A673 (cell line): ENCODE results near the gene LURAP1L. TPM values are rescaled to one million over a fixed set of nuclear protein-coding genes. Genes with fewer than 3 reads are reported as not detected.

Experiments used
- BruUV-seq: library from RNA; stranded (reverse); fragments of 400-500 nt; replicated peaks from 2 replicates; lab custom pipeline; 2021; lab: Mats Ljungman, UMichigan
- CTCF ChIA-PET: fragments of 300-600 bp; sonication (Branson Sonifier 250); formaldehyde crosslinking; loops from one replicate; lab custom pipeline; 2022; ENCODE audit warnings: antibody characterized with exemption; lab: Charles Lee
- POLR2A ChIA-PET: fragments of 300-600 bp; sonication (Branson Sonifier 250); formaldehyde crosslinking; loops from one replicate; lab custom pipeline; 2022; ENCODE audit warnings: antibody characterized with exemption; ENCODE audit not compliant: low non-redundant PET; lab: Charles Lee
- DNase-seq: peaks from one replicate; pipeline ENCODE4 v3.0.0-alpha.2; 2015; ENCODE audit warnings: low spot score
- H3K27ac ChIP-seq: fragments of 200-600 bp; sonication (generic); 2 replicates; pipeline ENCODE4 v1.5.1; 2016; ENCODE audit warnings: mixed run types, low read depth, mild to moderate bottlenecking, mixed read lengths, antibody characterized with exemption, low read length; ENCODE audit not compliant: poor library complexity, severe bottlenecking
- H3K27me3 ChIP-seq: fragments of 200-600 bp; sonication (generic); replicated peaks from 2 replicates; pipeline ENCODE4 v1.6.1; 2017; ENCODE audit warnings: mixed run types, low read depth, mild to moderate bottlenecking, mixed read lengths, antibody characterized with exemption, low read length; ENCODE audit not compliant: insufficient read depth, poor library complexity
- H3K36me3 ChIP-seq: fragments of 200-600 bp; sonication (generic); 2 replicates; pipeline ENCODE4 v1.6.1; 2016; ENCODE audit warnings: mixed run types, mild to moderate bottlenecking, mixed read lengths, antibody characterized with exemption, low read length; ENCODE audit not compliant: insufficient read depth, poor library complexity, severe bottlenecking
- H3K4me1 ChIP-seq: fragments of 200-600 bp; sonication (generic); 2 replicates; pipeline ENCODE4 v1.6.1; 2017; ENCODE audit warnings: mixed run types, mild to moderate bottlenecking, mixed read lengths, antibody characterized with exemption, low read length; ENCODE audit not compliant: insufficient read depth, poor library complexity, severe bottlenecking
- H3K4me3 ChIP-seq: fragments of 200-600 bp; sonication (generic); 2 replicates; pipeline ENCODE4 v1.5.1; 2016; ENCODE audit warnings: low read depth, mixed run types, mild to moderate bottlenecking, mixed read lengths, low read length; ENCODE audit not compliant: poor library complexity, severe bottlenecking
- H3K9me3 ChIP-seq: fragments of 200-600 bp; sonication (generic); 2 replicates; pipeline ENCODE4 v1.6.1; 2016; ENCODE audit warnings: mixed run types, low read depth, mild to moderate bottlenecking, mixed read lengths, antibody characterized with exemption, low read length; ENCODE audit not compliant: poor library complexity, severe bottlenecking
- EZH2 ChIP-seq: fragments of 200-600 bp; sonication (generic); IDR thresholded peaks from 2 replicates; pipeline ENCODE4 v1.6.1; 2017; ENCODE audit warnings: borderline replicate concordance, low read depth, mild to moderate bottlenecking, mixed read lengths, antibody characterized with exemption, low read length; ENCODE audit not compliant: poor library complexity, severe bottlenecking
- intact Hi-C: fragments of 100-400 bp; cut with micrococcal nuclease; formaldehyde crosslinking; loops from one replicate; pipeline ENCODE4 v1.10.0; 2022; ENCODE audit not compliant: unreplicated experiment
- total RNA-seq: library from RNA; stranded (reverse); gene quantifications from 2 replicates; pipeline ENCODE4 v1.2.3, GENCODE V29; 2021
- TF ChIP-seq, protein P1 (sequence below): fragments of 300-800, 200-600 bp; sonication (generic); conservative IDR thresholded peaks from 2 replicates; pipeline ENCODE4 v1.5.1; 2017; ENCODE audit warnings: low read depth, mild to moderate bottlenecking, antibody characterized with exemption, low read length, moderate library complexity, mixed read lengths

Gene LURAP1L
- total RNA-seq, 1 experiment from 2014 or later: 0.60 TPM

GRCh38 chr9:12833701-12834100 is 58.9 kb downstream of the LURAP1L start:
- CTCF ChIA-PET: no interaction called here
- no TSS peak for BruUV-seq
- peaks cover 3% of the 10 kb centered on the region for H3K9me3 ChIP-seq
- POLR2A ChIA-PET: no interaction called here
- H3K4me3 ChIP-seq: no peak overlapping the region
- no peaks in the 10 kb centered on the region for H3K4me1 ChIP-seq
- intact Hi-C loops: loop anchor here (2.0 kb wide), 1 partner anchor 13 kb away; no protein-coding TSS in a partner anchor
- H3K27me3 ChIP-seq: no peaks in the 10 kb centered on the region
- no peak for DNase-seq
- H3K36me3 ChIP-seq: no peaks in the 10 kb centered on the region
- TF ChIP-seq, protein P1, sequence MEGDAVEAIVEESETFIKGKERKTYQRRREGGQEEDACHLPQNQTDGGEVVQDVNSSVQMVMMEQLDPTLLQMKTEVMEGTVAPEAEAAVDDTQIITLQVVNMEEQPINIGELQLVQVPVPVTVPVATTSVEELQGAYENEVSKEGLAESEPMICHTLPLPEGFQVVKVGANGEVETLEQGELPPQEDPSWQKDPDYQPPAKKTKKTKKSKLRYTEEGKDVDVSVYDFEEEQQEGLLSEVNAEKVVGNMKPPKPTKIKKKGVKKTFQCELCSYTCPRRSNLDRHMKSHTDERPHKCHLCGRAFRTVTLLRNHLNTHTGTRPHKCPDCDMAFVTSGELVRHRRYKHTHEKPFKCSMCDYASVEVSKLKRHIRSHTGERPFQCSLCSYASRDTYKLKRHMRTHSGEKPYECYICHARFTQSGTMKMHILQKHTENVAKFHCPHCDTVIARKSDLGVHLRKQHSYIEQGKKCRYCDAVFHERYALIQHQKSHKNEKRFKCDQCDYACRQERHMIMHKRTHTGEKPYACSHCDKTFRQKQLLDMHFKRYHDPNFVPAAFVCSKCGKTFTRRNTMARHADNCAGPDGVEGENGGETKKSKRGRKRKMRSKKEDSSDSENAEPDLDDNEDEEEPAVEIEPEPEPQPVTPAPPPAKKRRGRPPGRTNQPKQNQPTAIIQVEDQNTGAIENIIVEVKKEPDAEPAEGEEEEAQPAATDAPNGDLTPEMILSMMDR: no peak
- TF ChIP-seq EZH2: no peak
- no peak overlapping the region for H3K27ac ChIP-seq

GRCh38 chr9:12838546-12838945 is 63.7 kb downstream of the LURAP1L start:
- TF ChIP-seq, protein P1: no peak
- TF ChIP-seq EZH2: no peak
- DNase-seq: no peak
- intact Hi-C loops: no loop called here
- Histone ChIP-seq H3K36me3 (no peaks in the 10 kb centered on the region), H3K27ac (no peak overlapping the region), H3K9me3 (peaks cover 3% of the 10 kb centered on the region), H3K27me3 (no peaks in the 10 kb centered on the region), H3K4me3 (no peak overlapping the region), H3K4me1 (no peaks in the 10 kb centered on the region)
- no TSS peak for BruUV-seq
- ChIA-PET POLR2A (no interaction called here), CTCF (no interaction called here)

DNA sequence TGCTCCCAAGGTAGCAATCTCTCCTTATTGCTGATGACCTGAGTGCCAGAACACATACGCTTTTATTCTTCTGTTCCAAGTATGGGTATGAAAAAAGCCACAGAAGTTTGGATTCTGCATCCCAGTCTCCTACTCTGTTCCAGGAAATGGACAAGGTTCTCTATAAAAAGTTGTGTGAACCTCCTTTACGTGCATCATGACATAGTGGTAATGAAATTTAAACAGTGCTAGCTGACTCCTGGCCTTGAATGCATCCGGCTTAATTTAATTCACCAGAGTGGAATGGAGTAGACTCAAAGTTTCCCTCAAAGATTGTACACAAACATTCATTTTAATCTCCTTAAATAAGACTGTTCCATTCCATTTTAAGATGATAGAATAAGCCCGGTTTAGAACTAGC is 68.9 kb downstream of the LURAP1L start:
- intact Hi-C loops: loop anchor here (2.0 kb wide), 1 partner anchor 59 kb away; no protein-coding TSS in a partner anchor
- BruUV-seq: no TSS peak
- DNase-seq: no peak
- ChIA-PET CTCF (no interaction called here), POLR2A (no interaction called here)
- Histone ChIP-seq H3K4me3 (no peak overlapping the region), H3K9me3 (no peaks in the 10 kb centered on the region), H3K27ac (no peak overlapping the region), H3K36me3 (no peaks in the 10 kb centered on the region), H3K27me3 (no peaks in the 10 kb centered on the region), H3K4me1 (no peaks in the 10 kb centered on the region)
- TF ChIP-seq, protein P1: no peak
- TF ChIP-seq EZH2: no peak
